ENCODE results near the gene CD2AP. TPM values are rescaled to one million over a fixed set of nuclear protein-coding genes. Genes with fewer than 3 reads are reported as not detected.

Gene CD2AP
- total and polyA plus RNA-seq, 9 of the 15 experiments (the other 6 are each of a cell fraction or from before 2014, with no cell fraction given) = 9.4 to 69.7 (median 38.7) TPM

DNA sequence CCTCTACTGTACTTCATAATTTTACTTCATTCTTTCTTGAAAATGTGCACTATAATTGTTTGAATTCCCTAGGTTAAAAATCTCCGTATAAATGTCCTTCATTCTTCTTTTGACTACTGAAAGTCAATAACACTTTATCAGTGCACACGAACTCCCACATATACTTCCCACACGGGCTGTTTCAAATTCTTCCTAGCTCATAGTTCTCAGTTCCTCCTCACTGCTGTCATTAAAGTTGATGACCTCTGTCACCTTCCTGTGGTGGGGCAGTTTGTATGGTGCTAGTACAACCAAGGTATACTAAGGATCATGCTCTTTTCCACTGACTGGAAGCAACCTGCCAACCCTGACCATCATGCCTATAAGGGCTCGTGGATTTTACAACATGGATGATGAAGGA, 40.0 kb upstream of the CD2AP start (continued):
- TF ChIP-seq, protein P1, sequence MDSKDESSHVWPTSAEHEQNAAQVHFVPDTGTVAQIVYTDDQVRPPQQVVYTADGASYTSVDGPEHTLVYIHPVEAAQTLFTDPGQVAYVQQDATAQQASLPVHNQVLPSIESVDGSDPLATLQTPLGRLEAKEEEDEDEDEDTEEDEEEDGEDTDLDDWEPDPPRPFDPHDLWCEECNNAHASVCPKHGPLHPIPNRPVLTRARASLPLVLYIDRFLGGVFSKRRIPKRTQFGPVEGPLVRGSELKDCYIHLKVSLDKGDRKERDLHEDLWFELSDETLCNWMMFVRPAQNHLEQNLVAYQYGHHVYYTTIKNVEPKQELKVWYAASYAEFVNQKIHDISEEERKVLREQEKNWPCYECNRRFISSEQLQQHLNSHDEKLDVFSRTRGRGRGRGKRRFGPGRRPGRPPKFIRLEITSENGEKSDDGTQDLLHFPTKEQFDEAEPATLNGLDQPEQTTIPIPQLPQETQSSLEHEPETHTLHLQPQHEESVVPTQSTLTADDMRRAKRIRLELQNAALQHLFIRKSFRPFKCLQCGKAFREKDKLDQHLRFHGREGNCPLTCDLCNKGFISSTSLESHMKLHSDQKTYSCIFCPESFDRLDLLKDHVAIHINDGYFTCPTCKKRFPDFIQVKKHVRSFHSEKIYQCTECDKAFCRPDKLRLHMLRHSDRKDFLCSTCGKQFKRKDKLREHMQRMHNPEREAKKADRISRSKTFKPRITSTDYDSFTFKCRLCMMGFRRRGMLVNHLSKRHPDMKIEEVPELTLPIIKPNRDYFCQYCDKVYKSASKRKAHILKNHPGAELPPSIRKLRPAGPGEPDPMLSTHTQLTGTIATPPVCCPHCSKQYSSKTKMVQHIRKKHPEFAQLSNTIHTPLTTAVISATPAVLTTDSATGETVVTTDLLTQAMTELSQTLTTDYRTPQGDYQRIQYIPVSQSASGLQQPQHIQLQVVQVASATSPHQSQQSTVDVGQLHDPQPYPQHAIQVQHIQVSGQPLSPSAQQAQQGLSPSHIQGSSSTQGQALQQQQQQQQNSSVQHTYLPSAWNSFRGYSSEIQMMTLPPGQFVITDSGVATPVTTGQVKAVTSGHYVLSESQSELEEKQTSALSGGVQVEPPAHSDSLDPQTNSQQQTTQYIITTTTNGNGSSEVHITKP (IDR thresholded peaks at IDR 0.05; ENCODE audit: partially characterized antibody) = no peak
- no peak for TF ChIP-seq MCM7 (IDR thresholded peaks at IDR 0.05)
- TF ChIP-seq NFRKB (IDR thresholded peaks at IDR 0.05; ENCODE audit: low read depth) = no peak
- TF ChIP-seq, protein P2, sequence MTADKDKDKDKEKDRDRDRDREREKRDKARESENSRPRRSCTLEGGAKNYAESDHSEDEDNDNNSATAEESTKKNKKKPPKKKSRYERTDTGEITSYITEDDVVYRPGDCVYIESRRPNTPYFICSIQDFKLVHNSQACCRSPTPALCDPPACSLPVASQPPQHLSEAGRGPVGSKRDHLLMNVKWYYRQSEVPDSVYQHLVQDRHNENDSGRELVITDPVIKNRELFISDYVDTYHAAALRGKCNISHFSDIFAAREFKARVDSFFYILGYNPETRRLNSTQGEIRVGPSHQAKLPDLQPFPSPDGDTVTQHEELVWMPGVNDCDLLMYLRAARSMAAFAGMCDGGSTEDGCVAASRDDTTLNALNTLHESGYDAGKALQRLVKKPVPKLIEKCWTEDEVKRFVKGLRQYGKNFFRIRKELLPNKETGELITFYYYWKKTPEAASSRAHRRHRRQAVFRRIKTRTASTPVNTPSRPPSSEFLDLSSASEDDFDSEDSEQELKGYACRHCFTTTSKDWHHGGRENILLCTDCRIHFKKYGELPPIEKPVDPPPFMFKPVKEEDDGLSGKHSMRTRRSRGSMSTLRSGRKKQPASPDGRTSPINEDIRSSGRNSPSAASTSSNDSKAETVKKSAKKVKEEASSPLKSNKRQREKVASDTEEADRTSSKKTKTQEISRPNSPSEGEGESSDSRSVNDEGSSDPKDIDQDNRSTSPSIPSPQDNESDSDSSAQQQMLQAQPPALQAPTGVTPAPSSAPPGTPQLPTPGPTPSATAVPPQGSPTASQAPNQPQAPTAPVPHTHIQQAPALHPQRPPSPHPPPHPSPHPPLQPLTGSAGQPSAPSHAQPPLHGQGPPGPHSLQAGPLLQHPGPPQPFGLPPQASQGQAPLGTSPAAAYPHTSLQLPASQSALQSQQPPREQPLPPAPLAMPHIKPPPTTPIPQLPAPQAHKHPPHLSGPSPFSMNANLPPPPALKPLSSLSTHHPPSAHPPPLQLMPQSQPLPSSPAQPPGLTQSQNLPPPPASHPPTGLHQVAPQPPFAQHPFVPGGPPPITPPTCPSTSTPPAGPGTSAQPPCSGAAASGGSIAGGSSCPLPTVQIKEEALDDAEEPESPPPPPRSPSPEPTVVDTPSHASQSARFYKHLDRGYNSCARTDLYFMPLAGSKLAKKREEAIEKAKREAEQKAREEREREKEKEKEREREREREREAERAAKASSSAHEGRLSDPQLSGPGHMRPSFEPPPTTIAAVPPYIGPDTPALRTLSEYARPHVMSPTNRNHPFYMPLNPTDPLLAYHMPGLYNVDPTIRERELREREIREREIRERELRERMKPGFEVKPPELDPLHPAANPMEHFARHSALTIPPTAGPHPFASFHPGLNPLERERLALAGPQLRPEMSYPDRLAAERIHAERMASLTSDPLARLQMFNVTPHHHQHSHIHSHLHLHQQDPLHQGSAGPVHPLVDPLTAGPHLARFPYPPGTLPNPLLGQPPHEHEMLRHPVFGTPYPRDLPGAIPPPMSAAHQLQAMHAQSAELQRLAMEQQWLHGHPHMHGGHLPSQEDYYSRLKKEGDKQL (CRISPR knock-in tag; IDR thresholded peaks at IDR 0.05; ENCODE audit: borderline replicate concordance) = no peak
- no peak for TF ChIP-seq ZKSCAN1 (IDR thresholded peaks at IDR 0.05; ENCODE audit: low read depth, low read length)
- TF ChIP-seq RBM34 (IDR thresholded peaks at IDR 0.05; ENCODE audit: borderline replicate concordance, insufficient read depth, low read length) = no peak
- TF ChIP-seq, protein P3, sequence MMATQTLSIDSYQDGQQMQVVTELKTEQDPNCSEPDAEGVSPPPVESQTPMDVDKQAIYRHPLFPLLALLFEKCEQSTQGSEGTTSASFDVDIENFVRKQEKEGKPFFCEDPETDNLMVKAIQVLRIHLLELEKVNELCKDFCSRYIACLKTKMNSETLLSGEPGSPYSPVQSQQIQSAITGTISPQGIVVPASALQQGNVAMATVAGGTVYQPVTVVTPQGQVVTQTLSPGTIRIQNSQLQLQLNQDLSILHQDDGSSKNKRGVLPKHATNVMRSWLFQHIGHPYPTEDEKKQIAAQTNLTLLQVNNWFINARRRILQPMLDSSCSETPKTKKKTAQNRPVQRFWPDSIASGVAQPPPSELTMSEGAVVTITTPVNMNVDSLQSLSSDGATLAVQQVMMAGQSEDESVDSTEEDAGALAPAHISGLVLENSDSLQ (IDR thresholded peaks at IDR 0.05) = peak; percentile 84
- TF ChIP-seq CC2D1A (IDR thresholded peaks at IDR 0.05) = no peak; the same call in 1 of the 2 replicates
- TF ChIP-seq NFIC (IDR thresholded peaks at IDR 0.05) = no peak
- no peak for TF ChIP-seq NCOA1 (IDR thresholded peaks at IDR 0.05; ENCODE audit: low read depth)
- TF ChIP-seq RBFOX2 (IDR thresholded peaks at IDR 0.05; ENCODE audit: low read depth, low read length) = no peak
- no peak for TF ChIP-seq SRSF7 (optimal IDR thresholded peaks at IDR 0.05; ENCODE audit: low read depth, low read length)
- TF ChIP-seq, protein P4, sequence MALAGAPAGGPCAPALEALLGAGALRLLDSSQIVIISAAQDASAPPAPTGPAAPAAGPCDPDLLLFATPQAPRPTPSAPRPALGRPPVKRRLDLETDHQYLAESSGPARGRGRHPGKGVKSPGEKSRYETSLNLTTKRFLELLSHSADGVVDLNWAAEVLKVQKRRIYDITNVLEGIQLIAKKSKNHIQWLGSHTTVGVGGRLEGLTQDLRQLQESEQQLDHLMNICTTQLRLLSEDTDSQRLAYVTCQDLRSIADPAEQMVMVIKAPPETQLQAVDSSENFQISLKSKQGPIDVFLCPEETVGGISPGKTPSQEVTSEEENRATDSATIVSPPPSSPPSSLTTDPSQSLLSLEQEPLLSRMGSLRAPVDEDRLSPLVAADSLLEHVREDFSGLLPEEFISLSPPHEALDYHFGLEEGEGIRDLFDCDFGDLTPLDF (CRISPR knock-in tag; IDR thresholded peaks at IDR 0.05) = no peak
- TF ChIP-seq ILF3 (IDR thresholded peaks at IDR 0.05; ENCODE audit: borderline replicate concordance) = no peak
- TF ChIP-seq POLR3A (IDR thresholded peaks at IDR 0.05; ENCODE audit: borderline replicate concordance, extremely low read depth, insufficient read depth, insufficient read length) = no peak
- TF ChIP-seq HDAC1 (IDR thresholded peaks at IDR 0.05) = 0 out of 4 replicates have a peak, but pooled peaks of 1 of the 2 experiments have one; percentile 31
